Breast epithelium (tissue), 3 donors: Measurements from ENCODE around the gene FOXC1.

Experiments used
- CTCF ChIP-seq, 3 donors: fragments of 450-650 bp; IDR thresholded peaks; one replicate each; pipeline ENCODE4 v1.5.1; 2016 to 2017; ENCODE audit warnings: antibody characterized with exemption in 3 of 3, mild to moderate bottlenecking in 3 of 3, moderate library complexity in 3 of 3
- POLR2A ChIP-seq: fragments of 450-650 bp; IDR thresholded peaks from one replicate; pipeline ENCODE4 v1.6.1; 2016; ENCODE audit warnings: antibody characterized with exemption, mild to moderate bottlenecking, moderate library complexity

DNA sequence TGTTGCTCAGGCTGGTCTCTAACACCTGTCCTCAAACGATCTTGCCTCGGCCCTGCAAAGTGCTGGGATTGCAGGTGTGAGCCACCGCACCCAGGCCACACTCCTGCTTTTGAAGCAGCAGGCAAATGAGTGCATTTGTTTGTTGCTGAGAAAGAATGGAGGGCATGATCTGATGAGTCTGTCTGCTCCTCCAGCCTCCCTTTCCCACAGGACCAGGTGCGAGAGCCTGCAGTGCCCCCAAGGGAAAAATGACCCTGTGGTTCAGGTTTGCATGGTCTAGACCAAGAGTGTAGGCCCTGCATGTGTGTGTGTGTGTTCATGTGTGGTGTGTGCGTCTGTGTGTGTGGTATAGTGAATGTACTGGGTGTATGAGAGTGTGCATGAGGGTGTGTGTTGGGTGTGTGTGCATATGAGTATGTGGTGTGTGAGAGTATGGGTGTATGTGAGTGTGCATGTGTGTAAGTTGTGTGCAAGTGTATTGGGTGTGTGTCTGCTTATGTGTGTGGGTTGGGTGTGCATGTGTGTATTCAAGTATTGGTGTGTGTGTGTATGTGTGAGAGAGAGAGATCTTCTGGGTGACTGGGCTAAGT lies 22.8 kb upstream of the FOXC1 start:
- TF ChIP-seq POLR2A (no peak), CTCF (IDR thresholded peaks at IDR 0.05) (no peak)
